Stimulated activated naive CD8-positive, alpha-beta T cell treated with anti-CD3 and anti-CD28 coated beads, Interleukin-15, amount 100 ng/mL, for 72 hours (primary cell): ENCODE data around the gene CTLA4.
"Not testable (repeated sequence)": the region's sequence is repeated elsewhere in the genome, so short reads cannot be mapped to it uniquely, and the experiment has no call there.

Source experiments
- ATAC-seq: fragments of 150-1000 bp; cut with Tn5 transposase; 2 replicates; pipeline ENCODE4 v1.10.0; 2021; ENCODE audit warnings: mild to moderate bottlenecking, moderate library complexity
- DNase-seq, 2 donors: peaks; one replicate each; pipeline ENCODE4 v3.0.0; 2021 to 2022
- H3K27ac Mint-ChIP-seq, 2 donors: one replicate each; pipeline ENCODE4 v1.8.0; 2022; ENCODE audit warnings: mild to moderate bottlenecking in 2 of 2, mixed read lengths in 2 of 2, moderate library complexity in 2 of 2
- H3K27me3 Mint-ChIP-seq: one replicate; pipeline ENCODE4 v1.8.0; 2022; ENCODE audit warnings: mixed read lengths
- H3K4me1 Mint-ChIP-seq: one replicate; pipeline ENCODE4 v1.8.0; 2022; ENCODE audit warnings: mild to moderate bottlenecking, mixed read lengths
- H3K4me3 Mint-ChIP-seq, 2 donors: one replicate each; pipeline ENCODE4 v1.8.0; 2022; ENCODE audit warnings: mild to moderate bottlenecking in 2 of 2, mixed read lengths in 2 of 2, moderate library complexity in 1 of 2
- H3K9me3 Mint-ChIP-seq, 2 donors: one replicate each; pipeline ENCODE4 v1.8.0; 2022; ENCODE audit warnings: mixed read lengths in 2 of 2

CTLA4 gene

GRCh38 chr2:203873461-203873860, 5.9 kb downstream of the CTLA4 start:
- Mint-ChIP-seq H3K27ac (peak overlapping the region in 1 of 2 donors; percentile 92), H3K4me3 (peak overlapping the region; percentile 22 to 38), H3K4me1 (peaks cover 58% of the 10 kb centered on the region), H3K9me3 (peaks cover 0 to 10% of the 10 kb centered on the region in 2 donors), H3K27me3 (no peaks in the 10 kb centered on the region)
- ATAC-seq (peak; percentile 18), DNase-seq (peak in 1 of 2 donors; percentile 49)

- Mint-ChIP-seq H3K27ac (peak overlapping the region; percentile 6 to 64), H3K4me3 (peak overlapping the region; percentile 7 to 27)
Measured at GRCh38 chr2:203873921-203874631, 6.5 kb downstream of the CTLA4 start.

GRCh38 chr2:203875471-203875870, 7.9 kb downstream of the CTLA4 start:
- Mint-ChIP-seq H3K4me1 (peaks cover 58% of the 10 kb centered on the region), H3K4me3 (no peak overlapping the region)

More at GRCh38 chr2:203873921-203874631, 6.5 kb downstream of the CTLA4 start:
- DNase-seq (no peak), ATAC-seq (no peak)
- H3K27me3 Mint-ChIP-seq, result no peaks in the 10 kb centered on the region
- peaks cover 58% of the 10 kb centered on the region for H3K4me1 Mint-ChIP-seq
- H3K9me3 Mint-ChIP-seq, result peaks cover 0 to 10% of the 10 kb centered on the region in 2 donors

GRCh38 chr2:203876328-203876727, 8.8 kb downstream of the CTLA4 start:
- ATAC-seq, result no peak
- H3K4me1 Mint-ChIP-seq, result peaks cover 53% of the 10 kb centered on the region
- no peak for DNase-seq
- H3K9me3 Mint-ChIP-seq, result peaks cover 0 to 10% of the 10 kb centered on the region in 2 donors
- peak overlapping the region in 1 of 2 donors; percentile 66 for H3K27ac Mint-ChIP-seq
- no peak overlapping the region for H3K4me3 Mint-ChIP-seq
- no peaks in the 10 kb centered on the region for H3K27me3 Mint-ChIP-seq

More at GRCh38 chr2:203875471-203875870, 7.9 kb downstream of the CTLA4 start:
- ATAC-seq (no peak), DNase-seq (no peak)
- H3K9me3 Mint-ChIP-seq, result peaks cover 0 to 10% of the 10 kb centered on the region in 2 donors
- H3K27ac Mint-ChIP-seq, result no peak overlapping the region
- H3K27me3 Mint-ChIP-seq, result no peaks in the 10 kb centered on the region

- no peak overlapping the region for H3K27ac Mint-ChIP-seq
Measured at GRCh38 chr2:203878063-203878462, 10.5 kb downstream of the CTLA4 start.

GRCh38 chr2:203880557-203881125, 13.1 kb downstream of the CTLA4 start:
- no peaks in the 10 kb centered on the region for H3K9me3 Mint-ChIP-seq

More at GRCh38 chr2:203878063-203878462, 10.5 kb downstream of the CTLA4 start:
- DNase-seq (no peak), ATAC-seq (peak; percentile 51)
- no peaks in the 10 kb centered on the region for H3K27me3 Mint-ChIP-seq
- peaks cover 0 to 10% of the 10 kb centered on the region in 2 donors for H3K9me3 Mint-ChIP-seq
- H3K4me1 Mint-ChIP-seq, result peaks cover 36% of the 10 kb centered on the region
- no peak overlapping the region for H3K4me3 Mint-ChIP-seq

GRCh38 chr2:203881185-203881584, 13.6 kb downstream of the CTLA4 start:
- not testable (repeated sequence) for H3K27me3 Mint-ChIP-seq, H3K9me3 Mint-ChIP-seq, H3K4me3 Mint-ChIP-seq, H3K27ac Mint-ChIP-seq, DNase-seq, ATAC-seq
- peaks cover 22% of the 10 kb centered on the region for H3K4me1 Mint-ChIP-seq

More at GRCh38 chr2:203880557-203881125, 13.1 kb downstream of the CTLA4 start:
- ATAC-seq (no peak), DNase-seq (no peak)
- Mint-ChIP-seq H3K4me3 (no peak overlapping the region), H3K27ac (no peak overlapping the region), H3K4me1 (peaks cover 24% of the 10 kb centered on the region), H3K27me3 (no peaks in the 10 kb centered on the region)

- no peak for DNase-seq
- H3K9me3 Mint-ChIP-seq, result no peaks in the 10 kb centered on the region
- ATAC-seq, result no peak
- no peaks in the 10 kb centered on the region for H3K27me3 Mint-ChIP-seq
- no peak overlapping the region for H3K27ac Mint-ChIP-seq
- H3K4me1 Mint-ChIP-seq, result peaks cover 34% of the 10 kb centered on the region
- no peak overlapping the region for H3K4me3 Mint-ChIP-seq
Measured at GRCh38 chr2:203882551-203882950, 15.0 kb downstream of the CTLA4 start.

GRCh38 chr2:203886661-203887151, 19.1 kb downstream of the CTLA4 start:
- DNase-seq, result peak in 1 of 2 donors; percentile 82
- H3K4me1 Mint-ChIP-seq, result peaks cover 57% of the 10 kb centered on the region
- peak overlapping the region in 1 of 2 donors; percentile 52 for H3K27ac Mint-ChIP-seq

GRCh38 chr2:203887677-203888076, 20.1 kb downstream of the CTLA4 start:
- Mint-ChIP-seq H3K4me1 (peaks cover 65% of the 10 kb centered on the region), H3K27me3 (no peaks in the 10 kb centered on the region), H3K9me3 (peaks cover 0 to 4% of the 10 kb centered on the region in 2 donors), H3K4me3 (no peak overlapping the region), H3K27ac (peak overlapping the region in 1 of 2 donors; percentile 1)
- no peak for ATAC-seq
- no peak for DNase-seq

More at GRCh38 chr2:203886661-203887151, 19.1 kb downstream of the CTLA4 start:
- Mint-ChIP-seq H3K27me3 (no peaks in the 10 kb centered on the region), H3K9me3 (peaks cover 0 to 4% of the 10 kb centered on the region in 2 donors), H3K4me3 (peak overlapping the region in 1 of 2 donors; percentile 49)
- ATAC-seq, result peak; percentile 88

- peaks cover 0 to 4% of the 10 kb centered on the region in 2 donors for H3K9me3 Mint-ChIP-seq
- H3K27ac Mint-ChIP-seq, result peak overlapping the region in 1 of 2 donors; percentile 47
- DNase-seq (no peak), ATAC-seq (no peak)
- H3K27me3 Mint-ChIP-seq, result no peaks in the 10 kb centered on the region
- peak overlapping the region in 1 of 2 donors; percentile 33 for H3K4me3 Mint-ChIP-seq
- H3K4me1 Mint-ChIP-seq, result peaks cover 79% of the 10 kb centered on the region
Measured at GRCh38 chr2:203889542-203889941, 22.0 kb downstream of the CTLA4 start.

- Mint-ChIP-seq H3K4me3 (peak overlapping the region; percentile 33 to 39), H3K27me3 (no peaks in the 10 kb centered on the region), H3K27ac (peak overlapping the region in 1 of 2 donors; percentile 47), H3K9me3 (peaks cover 0 to 4% of the 10 kb centered on the region in 2 donors), H3K4me1 (peaks cover 79% of the 10 kb centered on the region)
- ATAC-seq, result no peak
- no peak for DNase-seq
Measured at GRCh38 chr2:203889944-203890343, 22.4 kb downstream of the CTLA4 start.

- H3K27ac Mint-ChIP-seq, result peak overlapping the region; percentile 65 to 96
- ATAC-seq (no peak), DNase-seq (no peak)
- H3K4me1 Mint-ChIP-seq, result peaks cover 78% of the 10 kb centered on the region
- peak overlapping the region; percentile 3 to 51 for H3K4me3 Mint-ChIP-seq
- H3K9me3 Mint-ChIP-seq, result peaks cover 0 to 4% of the 10 kb centered on the region in 2 donors
- H3K27me3 Mint-ChIP-seq, result no peaks in the 10 kb centered on the region
Measured at GRCh38 chr2:203890733-203891132, 23.2 kb downstream of the CTLA4 start.

- H3K9me3 Mint-ChIP-seq, result peaks cover 0 to 4% of the 10 kb centered on the region in 2 donors
- H3K27ac Mint-ChIP-seq, result peak overlapping the region; percentile 42 to 96
- DNase-seq (peak; percentile 59 to 85), ATAC-seq (peak; percentile 87)
- H3K4me1 Mint-ChIP-seq, result peaks cover 77% of the 10 kb centered on the region
- no peaks in the 10 kb centered on the region for H3K27me3 Mint-ChIP-seq
- peak overlapping the region; percentile 29 to 51 for H3K4me3 Mint-ChIP-seq
Measured at GRCh38 chr2:203891474-203891873, 23.9 kb downstream of the CTLA4 start.

GRCh38 chr2:203892207-203892606, 24.6 kb downstream of the CTLA4 start:
- ATAC-seq (no peak), DNase-seq (no peak)
- Mint-ChIP-seq H3K9me3 (peaks cover 0 to 8% of the 10 kb centered on the region in 2 donors), H3K27me3 (no peaks in the 10 kb centered on the region), H3K27ac (peak overlapping the region in 1 of 2 donors; percentile 86), H3K4me1 (peaks cover 77% of the 10 kb centered on the region), H3K4me3 (no peak overlapping the region)

- peak overlapping the region in 1 of 2 donors; percentile 18 for H3K4me3 Mint-ChIP-seq
- H3K27ac Mint-ChIP-seq, result peak overlapping the region; percentile 41 to 97
- peaks cover 83% of the 10 kb centered on the region for H3K4me1 Mint-ChIP-seq
- ATAC-seq, result no peak
- H3K9me3 Mint-ChIP-seq, result peaks cover 0 to 5% of the 10 kb centered on the region in 2 donors
- no peaks in the 10 kb centered on the region for H3K27me3 Mint-ChIP-seq
- DNase-seq, result no peak
Measured at GRCh38 chr2:203893401-203893800, 25.8 kb downstream of the CTLA4 start.
